ENCODE results near the gene MYL7.

Gene MYL7

GRCh38 chr7:44101966-44102845 lies 38.9 kb downstream of the MYL7 start:
- no peak for DNase-seq (ENCODE audit: low read depth in 4 of 4, low spot score in 1 of 4)

- DNase-seq (ENCODE audit: low read depth in 4 of 4, low spot score in 1 of 4), result no peak
Measured at GRCh38 chr7:44101303-44101965, 39.7 kb downstream of the MYL7 start.

GRCh38 chr7:44100458-44101302 lies 40.5 kb downstream of the MYL7 start:
- DNase-seq (ENCODE audit: low read depth in 4 of 4, low spot score in 1 of 4), result no peak

GRCh38 chr7:44099669-44100068 lies 41.5 kb downstream of the MYL7 start:
- no peak for DNase-seq (ENCODE audit: low read depth in 4 of 4, low spot score in 1 of 4)

GRCh38 chr7:44098092-44099068 lies 42.8 kb downstream of the MYL7 start:
- no peak for DNase-seq (ENCODE audit: low read depth in 4 of 4, low spot score in 1 of 4)

GRCh38 chr7:44097064-44097932 lies 43.8 kb downstream of the MYL7 start:
- no peak for DNase-seq (ENCODE audit: low read depth in 4 of 4, low spot score in 1 of 4)

- DNase-seq (ENCODE audit: low read depth in 4 of 4, low spot score in 1 of 4), result no peak
Measured at GRCh38 chr7:44096326-44096881, 44.7 kb downstream of the MYL7 start.

GRCh38 chr7:44095781-44096180 lies 45.4 kb downstream of the MYL7 start:
- DNase-seq (ENCODE audit: low read depth in 4 of 4, low spot score in 1 of 4), result no peak

- no peak for DNase-seq (ENCODE audit: low read depth in 4 of 4, low spot score in 1 of 4)
Measured at GRCh38 chr7:44094883-44095592, 46.1 kb downstream of the MYL7 start.

GRCh38 chr7:44094365-44094764 lies 46.8 kb downstream of the MYL7 start:
- DNase-seq (ENCODE audit: low read depth in 4 of 4, low spot score in 1 of 4), result no peak

GRCh38 chr7:44093102-44093641 lies 48.0 kb downstream of the MYL7 start:
- DNase-seq (ENCODE audit: low read depth in 4 of 4, low spot score in 1 of 4), result no peak
